OCI-LY3 (cell line): ENCODE results near the gene PATJ.

Source experiments
- EZH2phosphoT487 ChIP-seq: fragments of 200-600 bp; shearing (Covaris generic); IDR thresholded peaks from 2 replicates; pipeline ENCODE4 v1.6.1; 2018; ENCODE audit warnings: antibody characterized with exemption, mixed run types, low read depth
- TF ChIP-seq, protein P1 (sequence below): fragments of 200-600, 300-600 bp; sonication (generic); IDR thresholded peaks from 2 replicates; pipeline ENCODE4 v1.5.1; 2014; ENCODE audit warnings: antibody characterized with exemption, low read length, low read depth

GRCh38 chr1:62064829-62065407 is 322.6 kb downstream of the PATJ start:
- TF ChIP-seq, protein P1, sequence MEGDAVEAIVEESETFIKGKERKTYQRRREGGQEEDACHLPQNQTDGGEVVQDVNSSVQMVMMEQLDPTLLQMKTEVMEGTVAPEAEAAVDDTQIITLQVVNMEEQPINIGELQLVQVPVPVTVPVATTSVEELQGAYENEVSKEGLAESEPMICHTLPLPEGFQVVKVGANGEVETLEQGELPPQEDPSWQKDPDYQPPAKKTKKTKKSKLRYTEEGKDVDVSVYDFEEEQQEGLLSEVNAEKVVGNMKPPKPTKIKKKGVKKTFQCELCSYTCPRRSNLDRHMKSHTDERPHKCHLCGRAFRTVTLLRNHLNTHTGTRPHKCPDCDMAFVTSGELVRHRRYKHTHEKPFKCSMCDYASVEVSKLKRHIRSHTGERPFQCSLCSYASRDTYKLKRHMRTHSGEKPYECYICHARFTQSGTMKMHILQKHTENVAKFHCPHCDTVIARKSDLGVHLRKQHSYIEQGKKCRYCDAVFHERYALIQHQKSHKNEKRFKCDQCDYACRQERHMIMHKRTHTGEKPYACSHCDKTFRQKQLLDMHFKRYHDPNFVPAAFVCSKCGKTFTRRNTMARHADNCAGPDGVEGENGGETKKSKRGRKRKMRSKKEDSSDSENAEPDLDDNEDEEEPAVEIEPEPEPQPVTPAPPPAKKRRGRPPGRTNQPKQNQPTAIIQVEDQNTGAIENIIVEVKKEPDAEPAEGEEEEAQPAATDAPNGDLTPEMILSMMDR: no peak
- TF ChIP-seq EZH2phosphoT487: no peak
